Epithelial cell of proximal tubule (primary cell): ENCODE data around the gene CACNA2D1. TPM values are rescaled to one million over a fixed set of nuclear protein-coding genes. Genes with fewer than 3 reads are reported as not detected.

ENCODE experiments used
- DNase-seq: peaks from one replicate; pipeline ENCODE4 v3.0.0-alpha.2; 2011; ENCODE audit warnings: low read depth
- H3K4me3 ChIP-seq: 2 replicates; pipeline ENCODE4 v1.5.1; 2011; ENCODE audit warnings: low read depth, mild to moderate bottlenecking, low read length
- total RNA-seq: library from RNA; depleted of rRNA; stranded (reverse); fragments of >200 nt; gene quantifications from 2 replicates; pipeline ENCODE4 v1.2.3, GENCODE V29; 2015
- TF ChIP-seq, protein P1 (sequence below): conservative IDR thresholded peaks from 2 replicates; pipeline ENCODE4 v1.5.1; 2012; ENCODE audit warnings: low read depth, mild to moderate bottlenecking, low read length

CACNA2D1 gene
- total RNA-seq, 1 donor from 2014 or later, result 6.1 TPM

DNA sequence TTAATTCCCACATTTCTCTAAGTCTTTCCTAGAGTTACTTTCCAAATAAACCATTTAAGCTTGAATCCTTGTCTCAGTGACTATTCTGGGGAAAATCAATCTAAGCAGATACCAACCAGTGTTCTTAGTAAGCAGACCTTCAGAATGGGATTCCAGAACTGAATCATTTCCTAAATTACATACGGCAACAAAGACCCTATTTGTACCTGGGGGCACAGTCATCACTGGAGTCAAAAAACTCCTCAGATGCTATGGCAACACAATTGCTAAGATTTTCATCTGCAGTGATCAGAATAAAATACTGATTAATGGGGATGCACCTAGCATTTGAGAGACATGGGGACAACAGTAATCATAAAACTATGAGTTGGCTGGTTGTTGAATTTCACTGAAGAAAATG, 389.0 kb downstream of the CACNA2D1 start:
- DNase-seq, result no peak
- TF ChIP-seq, protein P1, sequence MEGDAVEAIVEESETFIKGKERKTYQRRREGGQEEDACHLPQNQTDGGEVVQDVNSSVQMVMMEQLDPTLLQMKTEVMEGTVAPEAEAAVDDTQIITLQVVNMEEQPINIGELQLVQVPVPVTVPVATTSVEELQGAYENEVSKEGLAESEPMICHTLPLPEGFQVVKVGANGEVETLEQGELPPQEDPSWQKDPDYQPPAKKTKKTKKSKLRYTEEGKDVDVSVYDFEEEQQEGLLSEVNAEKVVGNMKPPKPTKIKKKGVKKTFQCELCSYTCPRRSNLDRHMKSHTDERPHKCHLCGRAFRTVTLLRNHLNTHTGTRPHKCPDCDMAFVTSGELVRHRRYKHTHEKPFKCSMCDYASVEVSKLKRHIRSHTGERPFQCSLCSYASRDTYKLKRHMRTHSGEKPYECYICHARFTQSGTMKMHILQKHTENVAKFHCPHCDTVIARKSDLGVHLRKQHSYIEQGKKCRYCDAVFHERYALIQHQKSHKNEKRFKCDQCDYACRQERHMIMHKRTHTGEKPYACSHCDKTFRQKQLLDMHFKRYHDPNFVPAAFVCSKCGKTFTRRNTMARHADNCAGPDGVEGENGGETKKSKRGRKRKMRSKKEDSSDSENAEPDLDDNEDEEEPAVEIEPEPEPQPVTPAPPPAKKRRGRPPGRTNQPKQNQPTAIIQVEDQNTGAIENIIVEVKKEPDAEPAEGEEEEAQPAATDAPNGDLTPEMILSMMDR, result no peak
- no peak overlapping the region for H3K4me3 ChIP-seq

DNA sequence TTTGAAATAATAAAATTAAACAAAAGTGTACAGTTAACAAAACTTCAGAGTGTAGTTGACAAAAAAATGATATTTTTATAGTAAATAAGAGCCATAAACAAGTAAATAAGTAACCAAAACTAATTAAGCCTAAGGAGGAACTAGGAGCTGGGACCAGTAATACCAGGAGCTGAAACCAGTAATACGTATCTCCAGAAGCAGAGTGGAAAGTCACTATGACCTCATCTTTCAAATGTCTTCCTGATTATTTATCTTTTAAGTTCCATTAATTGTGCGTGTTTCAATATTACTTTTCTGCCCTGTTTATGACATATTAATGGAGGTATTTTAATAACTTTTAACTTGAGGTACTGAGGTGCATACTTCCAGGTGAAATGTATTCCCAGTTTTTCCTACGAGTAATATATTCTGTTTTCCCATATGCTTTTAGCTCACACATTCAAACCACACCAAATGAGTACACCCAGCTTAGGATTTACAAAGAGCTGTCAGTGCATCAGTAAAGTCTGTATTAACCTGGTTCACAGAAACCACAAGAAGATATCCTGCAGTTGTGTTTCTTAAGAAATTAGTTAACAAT, 390.0 kb downstream of the CACNA2D1 start:
- TF ChIP-seq, protein P1, result no peak
- H3K4me3 ChIP-seq, result no peak overlapping the region
- no peak for DNase-seq

DNA sequence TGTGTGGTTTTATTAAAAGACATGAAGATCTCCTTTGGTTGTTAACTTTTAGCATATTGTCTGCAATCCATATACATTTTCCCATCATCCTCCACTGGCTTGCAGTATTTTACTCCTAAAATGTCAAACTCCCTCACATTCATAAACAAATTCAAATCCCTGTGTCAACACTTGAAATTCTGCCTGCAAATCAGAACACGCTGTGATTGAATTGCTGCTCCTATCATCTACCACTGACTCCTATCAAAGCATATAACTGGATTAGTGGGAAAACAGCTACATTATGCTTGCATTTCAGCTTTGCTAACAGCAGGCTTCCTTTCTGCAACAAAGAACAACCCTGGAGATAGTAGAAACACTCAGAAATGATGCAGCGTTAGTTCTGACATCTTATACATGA, 392.0 kb downstream of the CACNA2D1 start:
- no peak overlapping the region for H3K4me3 ChIP-seq
- TF ChIP-seq, protein P1, result no peak
- no peak for DNase-seq

DNA sequence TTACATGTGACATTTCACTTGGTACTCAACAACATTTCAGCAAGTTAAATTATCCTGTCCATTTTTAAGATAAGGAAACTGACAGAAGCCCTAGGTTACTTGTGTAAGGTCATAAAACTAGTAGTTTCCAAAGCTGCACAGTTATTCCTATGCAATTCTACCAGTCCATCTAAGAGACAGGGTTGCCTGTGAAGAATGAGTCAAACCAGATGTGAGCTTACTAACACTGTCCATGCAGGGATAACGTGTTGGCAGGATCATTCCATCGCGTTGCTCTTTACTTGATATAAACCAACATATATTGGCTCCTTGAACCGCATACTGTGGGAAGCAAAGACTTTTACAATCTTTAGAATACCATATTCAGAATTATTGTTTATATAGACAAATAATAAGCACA, 392.8 kb downstream of the CACNA2D1 start:
- TF ChIP-seq, protein P1, result no peak
- DNase-seq, result no peak
- H3K4me3 ChIP-seq, result no peak overlapping the region

DNA sequence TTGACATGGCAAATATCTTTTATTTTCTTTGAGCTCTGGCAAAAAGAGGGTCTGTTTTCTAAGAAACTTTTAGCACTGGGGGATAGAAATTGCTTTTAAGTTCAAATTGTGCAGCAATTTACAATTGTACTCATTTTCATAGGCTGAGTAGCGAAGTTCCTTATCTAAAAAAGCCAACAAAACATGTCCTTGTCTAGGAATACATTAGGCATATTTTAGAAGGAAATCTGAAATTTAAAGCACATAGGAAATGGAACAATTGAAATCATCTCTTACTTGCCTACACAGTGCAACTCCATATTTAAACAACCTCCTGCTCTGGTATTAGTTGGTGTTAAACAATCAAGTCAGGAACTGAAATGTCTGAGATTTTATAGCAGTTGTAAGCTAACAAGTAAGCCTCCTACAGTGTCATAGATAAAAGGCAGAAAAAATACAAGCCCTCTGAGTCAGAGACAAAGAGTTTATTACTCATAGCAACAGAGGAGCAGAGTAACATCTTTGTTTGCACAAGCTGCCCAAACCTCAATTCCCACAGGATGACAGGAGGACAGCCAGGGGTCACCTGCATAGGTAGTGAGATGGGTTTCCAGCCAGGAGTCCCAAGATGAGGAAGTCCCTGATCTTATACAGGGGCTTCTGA, 393.6 kb downstream of the CACNA2D1 start:
- H3K4me3 ChIP-seq, result no peak overlapping the region
- DNase-seq, result no peak
- TF ChIP-seq, protein P1, result no peak

DNA sequence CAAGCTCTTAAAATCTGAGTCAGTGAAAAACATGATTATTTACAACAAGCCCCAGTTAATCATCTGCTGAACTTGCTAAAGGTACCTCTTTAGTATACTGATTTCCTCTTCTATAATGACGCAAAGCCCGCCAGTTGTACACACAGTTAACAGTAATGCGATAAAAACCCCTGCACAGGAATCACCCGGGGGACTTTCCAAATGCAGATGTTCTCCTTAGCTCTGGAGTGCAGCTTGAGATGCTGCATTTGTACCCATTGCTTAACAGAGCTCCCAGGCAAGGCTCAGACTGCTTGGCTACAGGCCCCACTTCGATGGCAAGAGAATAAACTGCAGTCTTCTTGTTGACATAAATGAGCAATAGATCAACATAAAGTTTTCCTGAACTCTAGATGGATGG, 394.1 kb downstream of the CACNA2D1 start:
- no peak overlapping the region for H3K4me3 ChIP-seq
- no peak for DNase-seq

More for the DNA sequence above, 394.1 kb downstream of the CACNA2D1 start:
- TF ChIP-seq, protein P1, result no peak
